SK-N-SH (cell line): ENCODE measurements around the gene NEU4. TPM values are rescaled to one million over a fixed set of nuclear protein-coding genes. Genes with fewer than 3 reads are reported as not detected.

Experiments
- CTCF ChIA-PET: fragments of 300-600, 350-600 bp; formaldehyde crosslinking; extraction: SDS; loops from one replicate; lab custom pipeline; 2021; lab: Yijun Ruan, JAX
- POLR2A ChIA-PET: fragments of 350-600 bp; sonication (Branson Sonifier 250); formaldehyde crosslinking; extraction: SDS; loops from one replicate; lab custom pipeline; 2020; ENCODE audit warnings: antibody characterized with exemption, inconsistent platforms; lab: Yijun Ruan, JAX
- DNase-seq: peaks from one replicate; pipeline ENCODE4 v3.0.0; 2012
- H2AFZ ChIP-seq: fragments of 200-600 bp; sonication (generic); 2 replicates; pipeline ENCODE4 v1.8.1; 2016; ENCODE audit warnings: antibody characterized with exemption, mild to moderate bottlenecking, low read depth
- H3F3A ChIP-seq: fragments of 200-600 bp; sonication (generic); replicated peaks from 2 replicates; pipeline ENCODE3; 2016; ENCODE audit warnings: antibody characterized with exemption, mild to moderate bottlenecking; ENCODE audit not compliant: insufficient read depth
- H3K27ac ChIP-seq, 2 experiments: fragments of 200-500 bp in 1 of 2; fragments of 200-600 bp in 1 of 2; sonication (Bioruptor generic) in 1 of 2; sonication (generic), shearing (Covaris generic) in 1 of 2; 2 replicates each; pipeline versions ENCODE4 v1.5.1 to v1.6.1; 2014 to 2016; ENCODE audit warnings: low read depth in 2 of 2, inconsistent platforms in 1 of 2, low read length in 1 of 2, mild to moderate bottlenecking in 1 of 2, mixed read lengths in 1 of 2
- H3K27me3 ChIP-seq: fragments of 200-600 bp; sonication (generic), shearing (Covaris generic); 2 replicates; pipeline ENCODE4 v1.6.1; 2016; ENCODE audit warnings: mixed run types; ENCODE audit not compliant: insufficient read depth
- H3K36me3 ChIP-seq, 2 experiments: fragments of 200-500 bp in 1 of 2; fragments of 200-600 bp in 1 of 2; sonication (Bioruptor generic) in 1 of 2; sonication (generic) in 1 of 2; replicated peaks in 1 of 2; 2 replicates each; pipeline versions ENCODE3 to v1.5.1; 2014 to 2016; ENCODE audit warnings: low read length in 1 of 2, mild to moderate bottlenecking in 1 of 2; ENCODE audit not compliant: insufficient read depth in 2 of 2, control insufficient read depth in 1 of 2
- H3K4me1 ChIP-seq, 2 experiments: fragments of 200-500 bp in 1 of 2; fragments of 200-600 bp in 1 of 2; sonication (Bioruptor generic) in 1 of 2; sonication (generic), shearing (Covaris generic) in 1 of 2; 2 replicates each; pipeline versions ENCODE4 v1.5.1 to v1.6.1; 2014 to 2016; ENCODE audit warnings: low read depth in 1 of 2, low read length in 1 of 2, mixed run types in 1 of 2; ENCODE audit not compliant: insufficient read depth in 2 of 2, control insufficient read depth in 1 of 2
- H3K4me2 ChIP-seq: fragments of 200-600 bp; sonication (generic), shearing (Covaris generic); 2 replicates; pipeline ENCODE4 v1.6.1; 2017; ENCODE audit warnings: mixed run types
- H3K4me3 ChIP-seq, 2 experiments: fragments of 200-500 bp in 1 of 2; fragments of 200-600 bp in 1 of 2; sonication (Bioruptor generic) in 1 of 2; sonication (generic), shearing (Covaris generic) in 1 of 2; 2 replicates each; pipeline versions ENCODE4 v1.5.1 to v1.8.1; 2014 to 2016; ENCODE audit warnings: low read depth in 2 of 2, inconsistent platforms in 1 of 2, low read length in 1 of 2, mild to moderate bottlenecking in 1 of 2, mixed read lengths in 1 of 2, moderate library complexity in 1 of 2
- H3K79me2 ChIP-seq: fragments of 200-600 bp; sonication (generic); 2 replicates; pipeline ENCODE4 v1.8.1; 2017; ENCODE audit warnings: mild to moderate bottlenecking; ENCODE audit not compliant: insufficient read depth
- H3K9ac ChIP-seq: fragments of 200-600 bp; sonication (generic); 2 replicates; pipeline ENCODE4 v1.6.1; 2017; ENCODE audit warnings: mixed run types
- H3K9me2 ChIP-seq: fragments of 200-600 bp; sonication (generic); 2 replicates; pipeline ENCODE4 v1.6.1; 2017; ENCODE audit warnings: mixed run types
- H3K9me3 ChIP-seq: fragments of 200-600 bp; sonication (generic); 2 replicates; pipeline ENCODE4 v1.6.1; 2017; ENCODE audit warnings: mixed run types, mild to moderate bottlenecking, moderate library complexity
- H4K20me1 ChIP-seq: fragments of 200-600 bp; sonication (generic); 2 replicates; pipeline ENCODE4 v1.6.1; 2017; ENCODE audit warnings: mild to moderate bottlenecking, mixed run types; ENCODE audit not compliant: insufficient read depth
- ELF1 ChIP-seq: IDR thresholded peaks from 2 replicates; pipeline ENCODE4 v1.4.0; 2012
- MXI1 ChIP-seq: IDR thresholded peaks from 2 replicates; pipeline ENCODE4 v1.6.1; 2012; ENCODE audit warnings: mild to moderate bottlenecking, low read depth, low read length, improper control_type of control experiment
- RAD21 ChIP-seq: IDR thresholded peaks from 2 replicates; pipeline ENCODE4 v1.6.1; 2012; ENCODE audit warnings: mild to moderate bottlenecking, low read length
- RXRA ChIP-seq: IDR thresholded peaks from 2 replicates; pipeline ENCODE4 v1.4.0; 2012; ENCODE audit warnings: low read depth, mild to moderate bottlenecking, borderline replicate concordance
- SMC3 ChIP-seq: IDR thresholded peaks from 2 replicates; pipeline ENCODE4 v1.6.1; 2012; ENCODE audit warnings: low read depth, low read length, improper control_type of control experiment
- ZBTB33 ChIP-seq: IDR thresholded peaks from 2 replicates; pipeline ENCODE4 v1.4.0; 2012; ENCODE audit warnings: low read depth, borderline replicate concordance
- WGBS: methylation state at CpG from one replicate; pipeline ENCODE4 v1.1.6; 2017; ENCODE audit warnings: low lambda C conversion rate; 5-methylcytosine and 5-hydroxymethylcytosine counted together
- polyA plus RNA-seq, 3 experiments: library from polyadenylated mRNA; depleted of rRNA; stranded (reverse); fragments of >200 nt; gene quantifications; 2 replicates each; pipeline ENCODE4 v1.2.3, GENCODE V29; 2012

NEU4 gene
- polyA plus RNA-seq, 1 of the 3 experiments (the other 2 are of a cell fraction): 0.05 TPM

- H3K36me3 ChIP-seq: no peaks in the 10 kb centered on the region
- H3K9ac ChIP-seq: no peak overlapping the region
- no peak overlapping the region for H2AFZ ChIP-seq
- 64% methylated on average over 7 of the region's 27 CpGs for WGBS
- H3K27ac ChIP-seq: no peak overlapping the region
- no peaks in the 10 kb centered on the region for H3F3A ChIP-seq
- peaks cover 12 to 32% of the 10 kb centered on the region in 2 experiments; a peak in 3 of 4 replicates for H3K4me1 ChIP-seq
- H4K20me1 ChIP-seq: no peaks in the 10 kb centered on the region
- no peak overlapping the region for H3K4me3 ChIP-seq
- no peaks in the 10 kb centered on the region for H3K79me2 ChIP-seq
- no peak overlapping the region for H3K4me2 ChIP-seq
- CTCF ChIA-PET: interaction anchor here (0.6 to 1.9 kb wide), 10 partner anchors 10 to 185 kb away, joined by 3 to 9 read pairs (median 4); partner anchors contain the start of genes D2HGDH and ING5
- H3K27me3 ChIP-seq: no peaks in the 10 kb centered on the region
- no peaks in the 10 kb centered on the region for H3K9me2 ChIP-seq
- TF ChIP-seq RAD21 (peak; percentile 45), MXI1 (no peak), RXRA (no peak), SMC3 (peak; percentile 8; the same call in 1 of the 2 replicates)
- POLR2A ChIA-PET: interaction anchor here (0.6 to 1.2 kb wide), 3 partner anchors 9 to 149 kb away, joined by 3 to 4 read pairs (median 4); partner anchors contain the start of gene ING5
- H3K9me3 ChIP-seq: no peaks in the 10 kb centered on the region
- peak; percentile 54 for DNase-seq
Measured at GRCh38 chr2:241850544-241851324, 41.7 kb downstream of the NEU4 start.

- Histone ChIP-seq H3K9me2 (no peaks in the 10 kb centered on the region), H3K4me2 (no peak overlapping the region), H3K4me1 (peaks cover 12 to 32% of the 10 kb centered on the region in 2 experiments; a peak in 3 of 4 replicates), H3K9me3 (no peaks in the 10 kb centered on the region), H4K20me1 (no peaks in the 10 kb centered on the region)
- peak; percentile 31 for DNase-seq
- POLR2A ChIA-PET: no interaction called here
- TF ChIP-seq ZBTB33 (no peak), ELF1 (no peak)
- TF ChIP-seq, all 33 proteins: peak for 0
- Histone ChIP-seq H3K36me3 (no peaks in the 10 kb centered on the region), H3K9ac (no peak overlapping the region), H3K79me2 (no peaks in the 10 kb centered on the region), H3F3A (no peaks in the 10 kb centered on the region), H2AFZ (no peak overlapping the region), H3K4me3 (no peak overlapping the region), H3K27me3 (no peaks in the 10 kb centered on the region), H3K27ac (no peak overlapping the region)
- CTCF ChIA-PET: interaction anchor here (0.6 to 1.9 kb wide), 6 partner anchors 9 to 186 kb away, joined by 3 to 9 read pairs (median 4); no protein-coding TSS in a partner anchor
- 57% methylated on average over 5 of the region's 26 CpGs for WGBS
Measured at GRCh38 chr2:241851325-241852115, 42.5 kb downstream of the NEU4 start.
